CD4-positive, alpha-beta T cell treated with Interleukin-4 for 1 hour (primary cell): ENCODE results near the gene TTYH2.

Experiments
- DNase-seq, 2 donors: peaks; one replicate each; pipeline ENCODE4 v3.0.0-alpha.2; 2020 to 2022

The TTYH2 gene

GRCh38 chr17:74215342-74215727 is 2.0 kb downstream of the TTYH2 start:
- DNase-seq = peak in 1 of 2 donors; percentile 15

DNA sequence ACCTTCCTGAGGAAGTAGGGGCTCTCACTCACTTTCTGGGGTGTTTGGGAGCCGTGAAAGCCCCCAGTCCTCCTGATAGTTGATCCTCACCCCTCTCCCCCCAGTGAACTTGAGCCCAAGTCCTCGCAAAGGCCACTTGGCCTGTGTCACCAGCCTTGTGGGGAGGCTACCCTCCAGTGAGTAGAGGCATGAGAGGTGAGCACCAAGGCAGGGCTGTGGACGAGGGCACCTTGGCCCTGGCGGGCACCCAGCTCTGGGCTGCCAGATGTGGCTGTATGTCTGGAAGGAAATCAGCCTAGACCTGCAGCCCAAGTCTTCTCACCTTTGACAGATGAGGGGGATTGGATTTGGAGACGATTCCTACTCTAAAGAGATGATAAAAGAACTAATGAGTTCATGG is 3.1 kb downstream of the TTYH2 start:
- no peak for DNase-seq

GRCh38 chr17:74217037-74217730 is 3.8 kb downstream of the TTYH2 start:
- DNase-seq = no peak

DNA sequence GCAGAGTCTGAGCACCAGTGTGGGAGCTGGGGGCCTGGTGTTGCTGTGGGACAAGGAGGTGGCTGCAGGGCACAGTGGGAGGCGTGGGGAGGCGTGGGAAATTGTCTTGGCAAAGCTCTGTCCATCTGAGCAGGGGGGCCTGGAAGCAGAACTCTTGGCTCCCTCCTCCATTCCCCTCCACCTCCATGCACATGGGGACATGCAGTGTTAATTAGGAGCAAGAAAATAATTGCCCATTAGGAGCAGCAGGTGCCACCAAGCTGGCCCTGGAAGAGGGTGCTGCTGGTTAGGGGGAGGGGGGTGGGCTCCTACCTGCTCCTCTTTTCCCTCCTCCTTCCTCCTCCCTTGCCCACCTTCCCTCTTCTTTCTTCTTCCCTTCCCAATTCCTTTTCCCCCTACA is 4.5 kb downstream of the TTYH2 start:
- DNase-seq = no peak

GRCh38 chr17:74218436-74218835 is 5.1 kb downstream of the TTYH2 start:
- DNase-seq = no peak

DNA sequence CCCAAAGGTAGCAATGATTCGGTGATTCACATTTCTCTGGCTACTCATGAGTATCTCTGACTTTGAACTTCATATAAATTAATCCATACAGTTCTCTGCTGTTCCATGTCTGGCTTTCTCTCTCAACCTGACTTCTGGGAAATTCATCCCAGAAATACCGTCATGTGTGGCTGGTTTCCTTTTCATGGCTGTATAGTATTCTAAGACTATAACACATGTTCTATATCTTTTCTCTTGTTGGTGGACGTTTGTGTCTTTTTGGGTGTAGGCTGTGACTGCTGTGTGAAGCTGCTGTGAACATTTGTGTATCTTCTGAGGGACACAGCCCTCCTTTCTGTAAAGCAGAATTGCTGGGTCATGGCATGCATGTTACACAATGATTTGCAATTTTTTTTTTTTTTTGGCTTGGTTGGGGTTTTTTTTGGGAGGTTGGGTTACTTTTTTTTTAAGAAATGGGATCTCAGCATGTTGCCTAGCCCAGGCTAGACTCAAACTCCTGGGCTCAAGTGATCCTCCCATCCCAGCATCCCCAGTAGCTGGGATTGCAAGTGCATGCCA is 6.3 kb downstream of the TTYH2 start:
- DNase-seq = no peak

- no peak for DNase-seq
Observed at GRCh38 chr17:74220219-74220618, 6.8 kb downstream of the TTYH2 start.

DNA sequence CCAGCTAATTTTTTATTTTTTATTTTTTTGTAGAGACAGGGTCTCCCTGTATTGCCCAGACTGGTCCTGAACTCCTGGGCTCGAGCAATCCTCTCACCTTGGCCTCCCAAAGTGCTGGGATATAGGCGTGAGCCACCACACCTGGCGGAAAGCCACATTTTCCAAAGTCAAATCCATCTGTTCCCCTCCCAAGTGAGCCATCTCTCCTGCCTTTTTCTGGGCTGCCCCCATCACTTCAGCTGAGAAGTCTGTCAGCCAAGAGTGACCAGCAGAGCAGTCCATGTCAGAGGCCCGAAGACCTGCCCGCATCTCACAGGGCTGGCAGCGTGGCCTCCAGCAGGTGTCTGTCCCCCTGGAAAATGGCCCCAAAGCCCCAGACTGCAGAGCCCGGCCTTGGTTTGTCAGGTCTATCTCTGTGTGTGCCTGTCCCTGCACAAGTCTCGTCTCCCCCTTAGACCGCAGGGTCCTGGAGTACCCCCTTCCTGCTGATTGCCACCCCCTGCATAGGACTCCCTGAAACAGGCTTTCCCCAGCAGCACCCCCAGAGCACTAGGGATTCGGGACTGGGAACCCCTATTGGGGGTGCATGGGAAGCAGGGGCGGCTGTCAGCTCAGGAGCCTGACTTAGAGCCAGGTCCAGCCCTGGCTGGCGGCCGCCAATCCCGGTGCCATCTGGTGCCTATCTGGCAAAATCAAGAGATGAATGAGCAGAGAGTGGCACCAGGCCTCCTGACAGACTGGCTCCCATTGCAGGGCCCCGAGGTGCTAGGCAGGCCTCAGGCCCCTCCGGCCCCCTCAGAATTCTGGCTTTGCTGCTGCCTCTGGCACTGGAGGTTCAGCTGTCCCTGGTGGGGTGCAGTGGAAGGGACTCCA is 7.8 kb downstream of the TTYH2 start:
- DNase-seq = no peak

GRCh38 chr17:74222399-74222798 is 9.0 kb downstream of the TTYH2 start:
- no peak for DNase-seq

DNA sequence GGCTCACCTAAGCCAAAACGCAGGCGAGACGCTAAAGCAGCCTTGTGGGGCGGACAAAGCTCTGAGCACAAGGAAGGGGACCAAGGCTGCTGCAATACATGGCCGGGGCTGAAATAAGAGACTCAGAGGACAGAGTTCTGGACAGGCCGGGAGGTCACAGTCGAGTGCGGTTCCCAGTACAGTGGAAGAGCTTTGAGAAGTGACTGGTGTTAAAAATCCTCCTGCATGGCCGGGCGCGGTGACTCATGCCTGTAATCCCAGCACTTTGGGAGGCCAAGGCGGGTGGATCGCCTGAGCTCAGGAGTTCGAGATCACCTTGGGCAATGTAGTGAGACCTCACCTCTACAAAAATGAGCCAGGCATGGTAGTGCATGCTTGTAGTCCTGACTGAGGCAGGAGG is 10.5 kb downstream of the TTYH2 start:
- DNase-seq = no peak

GRCh38 chr17:74224959-74225725 is 11.8 kb downstream of the TTYH2 start:
- DNase-seq = no peak

DNA sequence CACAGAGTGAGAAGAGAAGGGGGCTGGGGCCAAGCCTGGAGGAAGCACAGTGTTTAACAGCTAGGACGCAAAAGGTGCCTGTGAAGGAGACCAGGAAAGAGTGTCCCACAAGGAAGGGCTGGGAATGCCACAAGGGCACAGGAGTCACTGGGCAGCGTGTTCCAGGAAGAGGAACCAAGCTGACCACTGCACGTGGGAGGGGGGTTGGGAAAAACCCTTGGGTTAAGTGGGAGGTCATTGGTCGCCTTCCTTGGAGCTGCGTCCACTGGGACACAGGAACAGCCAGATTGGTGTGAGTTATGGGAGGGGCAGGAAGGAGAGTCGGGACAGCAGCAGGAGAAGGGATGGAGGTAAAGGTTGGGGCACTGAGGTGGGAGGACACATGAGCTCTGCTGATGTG is 12.9 kb downstream of the TTYH2 start:
- no peak for DNase-seq

DNA sequence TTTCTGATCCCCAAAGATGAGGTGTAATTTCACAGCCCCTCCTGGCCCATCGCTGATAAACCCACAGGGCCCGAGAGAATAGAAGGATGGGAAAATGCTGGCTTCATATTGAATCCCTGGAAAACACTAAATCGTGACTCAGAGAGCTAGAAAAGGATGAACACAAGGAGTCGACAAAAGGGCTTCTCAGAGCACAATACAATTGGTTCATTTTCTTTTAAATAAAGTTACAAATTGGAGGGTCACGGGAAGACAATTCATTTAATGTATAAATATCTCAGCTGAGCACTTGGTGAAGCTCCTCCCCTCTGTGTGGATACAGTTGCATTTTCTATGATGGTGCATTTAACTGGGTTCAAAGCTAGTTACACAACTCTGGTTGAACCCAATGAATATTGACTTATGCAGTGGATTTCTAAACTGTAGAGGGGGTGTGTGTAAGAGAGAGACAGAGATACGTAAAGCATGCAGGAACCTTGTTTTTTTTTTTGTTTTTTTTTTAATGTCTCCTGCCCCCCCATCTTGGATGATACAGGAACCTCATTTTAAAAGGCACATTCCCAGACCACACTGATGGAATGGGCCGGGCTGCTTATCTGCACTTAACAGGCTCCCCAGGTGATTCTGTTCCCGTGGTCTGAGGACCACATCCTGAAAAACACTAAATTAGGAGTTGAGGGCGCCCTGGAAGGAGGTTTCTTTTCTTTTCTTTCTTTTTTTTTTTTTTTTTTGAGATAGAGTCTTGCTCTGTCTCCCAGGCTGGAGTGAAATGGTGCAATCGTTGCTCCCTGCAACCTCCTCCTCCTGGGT is 14.1 kb downstream of the TTYH2 start:
- DNase-seq = no peak

- no peak for DNase-seq
Observed at GRCh38 chr17:74228306-74228978, 15.1 kb downstream of the TTYH2 start.

DNA sequence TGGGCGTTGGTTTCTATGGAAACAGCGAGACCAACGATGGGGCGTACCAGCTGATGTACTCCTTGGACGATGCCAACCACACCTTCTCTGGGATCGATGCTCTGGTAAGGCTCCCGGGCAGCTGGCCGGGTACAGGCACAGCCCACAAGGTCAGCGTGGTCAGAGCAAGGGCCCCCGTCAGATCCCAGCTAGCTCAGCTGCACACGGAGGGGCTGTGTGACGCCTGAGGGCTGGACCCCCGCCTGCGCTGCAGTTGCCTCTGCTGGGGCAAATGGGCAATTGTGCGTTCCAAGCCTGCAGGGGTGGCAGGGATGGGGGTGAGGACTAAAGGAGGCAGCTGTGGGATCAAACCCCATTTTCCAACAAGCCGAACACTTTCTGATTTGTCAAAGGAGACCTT is 17.5 kb downstream of the TTYH2 start:
- DNase-seq = no peak

- no peak for DNase-seq
Observed at GRCh38 chr17:74231928-74232907, 18.8 kb downstream of the TTYH2 start.

DNA sequence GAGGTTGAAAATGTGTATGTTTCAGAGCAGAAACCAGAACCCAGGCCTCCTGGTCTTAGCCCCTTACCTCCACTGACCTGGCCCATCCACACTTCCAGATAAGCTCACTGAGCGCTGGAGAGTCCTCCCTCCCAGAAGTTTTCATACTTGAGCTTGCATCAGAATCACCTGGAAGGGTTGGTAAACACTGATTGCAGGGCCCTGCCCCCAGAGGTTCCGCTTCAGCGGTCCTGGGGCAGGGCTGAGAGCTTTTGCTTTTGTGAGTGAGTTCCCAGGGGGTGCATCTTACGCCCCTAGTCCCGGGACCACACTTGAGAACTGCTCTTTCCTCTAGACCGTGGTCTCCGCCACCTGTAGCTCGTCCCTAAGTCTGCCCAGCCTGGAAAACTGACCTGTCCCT is 20.6 kb downstream of the TTYH2 start:
- no peak for DNase-seq

- no peak for DNase-seq
Observed at GRCh38 chr17:74234486-74234885, 21.1 kb downstream of the TTYH2 start.

- DNase-seq = no peak
Observed at GRCh38 chr17:74235040-74235581, 21.7 kb downstream of the TTYH2 start.

DNA sequence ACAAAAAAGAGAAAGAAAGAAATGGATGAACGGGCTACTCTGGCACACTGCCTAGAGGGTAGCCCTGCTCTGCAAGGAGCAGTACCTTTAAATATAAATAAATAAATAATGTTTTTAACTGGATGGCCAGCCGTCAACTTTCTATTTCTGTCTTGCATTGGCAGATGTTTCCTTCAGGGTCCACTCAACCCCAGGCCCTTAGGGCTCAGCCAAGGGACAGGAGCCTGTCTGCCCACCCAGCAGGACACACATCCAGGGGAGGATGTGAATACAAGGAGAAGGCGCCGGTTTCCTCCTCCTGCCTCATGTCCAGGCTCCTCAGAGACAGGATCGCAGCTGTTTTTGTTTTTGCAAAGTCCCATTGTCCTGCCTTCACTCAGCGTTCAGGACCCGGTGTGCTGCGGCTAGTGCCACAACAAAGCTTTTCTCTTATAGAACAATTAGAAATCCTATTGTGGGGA is 22.6 kb downstream of the TTYH2 start:
- DNase-seq = no peak
